Central memory CD8-positive, alpha-beta T cell (primary cell): ENCODE results near the gene FGGY.
"Not testable (repeated sequence)": the region's sequence is repeated elsewhere in the genome, so short reads cannot be mapped to it uniquely, and the experiment has no call there.

Source experiments
- ATAC-seq: fragments of 150-1000 bp; cut with Tn5 transposase; replicated peaks from 2 replicates; pipeline ENCODE4 v1.10.0; 2022; ENCODE audit warnings: mild to moderate bottlenecking, moderate FRiP score, moderate number of reproducible peaks; ENCODE audit not compliant: poor library complexity, severe bottlenecking; ENCODE audit errors: extremely low read depth
- DNase-seq, 2 donors: peaks; one replicate each; pipeline ENCODE4 v3.0.0; 2021; ENCODE audit warnings: low spot score in 2 of 2
- H3K27ac Mint-ChIP-seq: one replicate; pipeline ENCODE4 v1.8.0; 2022; ENCODE audit warnings: low read depth, mild to moderate bottlenecking, moderate library complexity, mixed read lengths
- H3K27me3 Mint-ChIP-seq: one replicate; pipeline ENCODE4 v1.8.0; 2022; ENCODE audit warnings: mixed read lengths
- H3K36me3 Mint-ChIP-seq: one replicate; pipeline ENCODE4 v1.8.0; 2022; ENCODE audit warnings: mild to moderate bottlenecking, moderate library complexity, mixed read lengths; ENCODE audit not compliant: insufficient read depth
- H3K4me1 Mint-ChIP-seq: one replicate; pipeline ENCODE4 v1.8.0; 2022; ENCODE audit warnings: mixed read lengths
- H3K4me3 Mint-ChIP-seq: one replicate; pipeline ENCODE4 v1.8.0; 2022; ENCODE audit warnings: mild to moderate bottlenecking, moderate library complexity, mixed read lengths
- H3K9me3 Mint-ChIP-seq: one replicate; pipeline ENCODE4 v1.8.0; 2022; ENCODE audit warnings: mixed read lengths

Gene FGGY

DNA sequence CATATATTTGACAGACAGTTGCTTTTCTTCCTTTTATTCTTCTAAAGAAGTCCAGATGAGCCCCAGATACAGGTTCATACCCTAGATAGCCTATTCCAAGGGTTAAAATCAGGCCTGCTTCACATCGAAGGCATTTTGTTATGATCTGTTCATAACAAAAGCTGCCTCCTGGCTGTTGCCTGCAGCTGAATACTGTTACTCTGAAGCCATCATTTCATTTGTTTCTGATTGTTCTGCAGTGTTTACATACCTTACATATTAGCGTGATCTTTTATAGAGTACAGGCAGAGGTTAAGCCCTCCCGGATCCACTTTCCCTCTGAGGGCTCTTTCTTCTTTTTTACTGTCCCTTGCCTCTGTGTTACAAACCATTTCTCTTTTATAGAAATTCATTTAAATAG is 298.9 kb downstream of the FGGY start:
- Mint-ChIP-seq H3K27me3 (no peaks in the 10 kb centered on the region), H3K9me3 (no peaks in the 10 kb centered on the region), H3K4me3 (no peak overlapping the region), H3K36me3 (no peaks in the 10 kb centered on the region), H3K27ac (no peak overlapping the region), H3K4me1 (no peaks in the 10 kb centered on the region)
- ATAC-seq: no peak
- DNase-seq: no peak

- no peaks in the 10 kb centered on the region for H3K36me3 Mint-ChIP-seq
- no peak overlapping the region for H3K4me3 Mint-ChIP-seq
- no peaks in the 10 kb centered on the region for H3K27me3 Mint-ChIP-seq
- no peak for ATAC-seq
- no peaks in the 10 kb centered on the region for H3K4me1 Mint-ChIP-seq
- no peaks in the 10 kb centered on the region for H3K9me3 Mint-ChIP-seq
- no peak for DNase-seq
- H3K27ac Mint-ChIP-seq: no peak overlapping the region
These were observed 299.5 kb downstream of the FGGY start for GRCh38 chr1:59596432-59596831.

DNA sequence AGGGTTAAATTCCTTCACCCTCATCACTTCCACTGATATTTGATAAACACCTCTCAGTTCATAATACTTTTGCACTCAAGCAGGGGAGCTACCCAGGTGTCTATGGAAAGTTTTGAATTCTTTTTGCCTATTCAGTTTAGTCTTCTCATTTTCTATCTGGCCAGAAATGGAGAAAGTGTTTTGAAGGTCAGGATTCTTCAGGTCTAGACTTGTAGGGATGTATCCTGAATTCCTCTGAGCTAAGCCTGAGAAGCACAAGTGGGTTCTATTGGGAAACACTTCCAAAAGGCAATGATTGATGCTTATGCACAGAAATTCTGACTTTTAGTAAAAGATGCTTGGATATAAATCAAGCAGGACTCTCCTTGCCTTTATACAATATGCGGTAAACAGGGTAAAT is 300.1 kb downstream of the FGGY start:
- no peaks in the 10 kb centered on the region for H3K4me1 Mint-ChIP-seq
- DNase-seq (no peak), ATAC-seq (no peak)
- H3K27ac Mint-ChIP-seq: no peak overlapping the region
- H3K4me3 Mint-ChIP-seq: no peak overlapping the region
- no peaks in the 10 kb centered on the region for H3K9me3 Mint-ChIP-seq
- no peaks in the 10 kb centered on the region for H3K36me3 Mint-ChIP-seq
- H3K27me3 Mint-ChIP-seq: no peaks in the 10 kb centered on the region

DNA sequence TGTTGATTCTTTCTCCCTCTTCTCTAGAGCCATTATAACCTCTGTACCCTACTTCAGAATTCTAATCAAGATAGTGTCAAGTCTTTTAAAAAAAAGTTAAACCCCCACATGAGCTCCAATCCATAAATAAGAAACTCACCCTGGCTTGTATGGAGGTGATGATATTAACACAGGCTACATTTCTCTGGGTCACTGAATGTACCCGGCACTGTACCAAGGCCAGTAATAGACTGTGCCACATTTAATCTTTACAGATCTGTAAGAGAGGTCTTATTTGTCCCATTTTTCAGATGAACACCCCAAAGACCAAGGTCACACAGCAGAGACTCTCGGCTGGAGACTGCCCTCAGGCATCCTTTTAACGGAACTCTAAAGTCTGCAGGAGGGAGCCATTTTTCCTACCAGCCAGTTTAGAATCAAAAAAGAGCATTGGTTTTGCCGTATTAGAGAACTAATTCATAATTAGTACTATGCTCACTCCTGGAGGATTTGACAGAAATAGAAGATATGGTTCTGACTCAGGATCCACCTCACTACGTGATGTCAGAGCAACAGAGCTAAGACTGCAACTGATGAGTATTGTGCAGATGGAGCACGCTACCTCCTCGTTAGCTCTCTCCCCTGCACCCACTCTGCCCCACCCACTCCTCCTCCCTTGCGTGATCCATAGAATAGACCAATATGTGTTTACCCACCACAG is 300.7 kb downstream of the FGGY start:
- H3K4me1 Mint-ChIP-seq: no peaks in the 10 kb centered on the region
- DNase-seq (no peak), ATAC-seq (no peak)
- H3K9me3 Mint-ChIP-seq: no peaks in the 10 kb centered on the region
- no peak overlapping the region for H3K27ac Mint-ChIP-seq
- no peak overlapping the region for H3K4me3 Mint-ChIP-seq
- H3K27me3 Mint-ChIP-seq: no peaks in the 10 kb centered on the region
- H3K36me3 Mint-ChIP-seq: no peaks in the 10 kb centered on the region

- H3K4me3 Mint-ChIP-seq: no peak overlapping the region
- no peaks in the 10 kb centered on the region for H3K36me3 Mint-ChIP-seq
- H3K9me3 Mint-ChIP-seq: no peaks in the 10 kb centered on the region
- no peaks in the 10 kb centered on the region for H3K4me1 Mint-ChIP-seq
- H3K27me3 Mint-ChIP-seq: no peaks in the 10 kb centered on the region
- H3K27ac Mint-ChIP-seq: no peak overlapping the region
- ATAC-seq (no peak), DNase-seq (no peak)
These were observed 301.2 kb downstream of the FGGY start for GRCh38 chr1:59598120-59598440.

DNA sequence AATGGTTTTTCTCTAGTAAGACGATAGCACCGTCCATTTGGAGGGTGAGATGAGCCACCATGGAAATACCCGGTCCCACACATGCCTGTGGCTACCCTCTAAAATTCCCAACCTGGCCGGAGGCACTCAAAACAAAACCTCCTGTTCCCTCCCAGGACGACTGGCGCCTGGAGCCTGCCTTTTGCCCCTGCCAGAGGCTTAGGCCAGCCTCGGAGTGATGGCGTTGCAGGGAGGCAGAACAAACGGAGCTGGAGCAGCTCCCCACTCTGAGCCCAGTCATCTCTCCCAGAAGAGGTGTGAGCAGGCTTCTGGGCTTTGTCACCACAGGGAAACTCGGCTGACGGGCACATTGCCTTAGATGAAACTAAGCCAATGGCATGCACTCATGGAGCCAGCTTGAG is 304.1 kb downstream of the FGGY start:
- Mint-ChIP-seq H3K9me3 (no peaks in the 10 kb centered on the region), H3K4me3 (no peak overlapping the region), H3K4me1 (no peaks in the 10 kb centered on the region)

GRCh38 chr1:59601811-59602210 is 304.9 kb downstream of the FGGY start:
- no peak for DNase-seq
- Mint-ChIP-seq H3K27me3 (no peaks in the 10 kb centered on the region), H3K9me3 (no peaks in the 10 kb centered on the region), H3K36me3 (no peaks in the 10 kb centered on the region), H3K27ac (no peak overlapping the region), H3K4me1 (no peaks in the 10 kb centered on the region), H3K4me3 (no peak overlapping the region)
- no peak for ATAC-seq

More for the DNA sequence above, 304.1 kb downstream of the FGGY start:
- no peaks in the 10 kb centered on the region for H3K27me3 Mint-ChIP-seq
- ATAC-seq: no peak
- no peaks in the 10 kb centered on the region for H3K36me3 Mint-ChIP-seq
- DNase-seq: no peak
- H3K27ac Mint-ChIP-seq: no peak overlapping the region

GRCh38 chr1:59604191-59604590 is 307.3 kb downstream of the FGGY start:
- no peaks in the 10 kb centered on the region for H3K9me3 Mint-ChIP-seq
- peaks cover 1% of the 10 kb centered on the region for H3K36me3 Mint-ChIP-seq
- H3K27me3 Mint-ChIP-seq: no peaks in the 10 kb centered on the region
- no peak overlapping the region for H3K27ac Mint-ChIP-seq
- ATAC-seq: no peak
- DNase-seq: no peak
- no peaks in the 10 kb centered on the region for H3K4me1 Mint-ChIP-seq
- H3K4me3 Mint-ChIP-seq: no peak overlapping the region

DNA sequence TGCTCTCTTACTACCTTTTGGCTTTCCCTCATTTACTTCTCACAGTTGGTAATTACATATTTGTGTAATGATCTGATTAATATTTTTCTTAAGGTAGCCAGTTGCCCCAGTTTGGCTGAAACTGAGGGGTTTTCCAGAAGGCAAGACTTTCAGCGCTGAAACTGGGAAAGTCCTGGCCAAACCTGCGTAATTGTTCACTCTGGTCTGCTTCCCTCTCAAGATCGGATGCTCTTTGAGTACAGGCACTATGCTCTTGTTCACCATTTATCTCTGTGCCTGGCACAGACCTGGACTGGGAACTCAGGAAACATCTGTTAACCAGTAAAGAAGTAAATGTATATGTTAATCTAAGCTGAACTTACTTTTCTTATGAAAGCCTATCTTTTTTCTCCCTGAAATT is 308.3 kb downstream of the FGGY start:
- H3K4me3 Mint-ChIP-seq: no peak overlapping the region
- H3K27me3 Mint-ChIP-seq: no peaks in the 10 kb centered on the region
- DNase-seq (no peak), ATAC-seq (no peak)
- H3K4me1 Mint-ChIP-seq: no peaks in the 10 kb centered on the region
- H3K36me3 Mint-ChIP-seq: peaks cover 1% of the 10 kb centered on the region
- no peak overlapping the region for H3K27ac Mint-ChIP-seq
- H3K9me3 Mint-ChIP-seq: no peaks in the 10 kb centered on the region

GRCh38 chr1:59605761-59606160 is 308.9 kb downstream of the FGGY start:
- no peak for ATAC-seq
- Mint-ChIP-seq H3K4me3 (no peak overlapping the region), H3K27me3 (no peaks in the 10 kb centered on the region), H3K36me3 (peaks cover 1% of the 10 kb centered on the region), H3K27ac (no peak overlapping the region), H3K9me3 (no peaks in the 10 kb centered on the region), H3K4me1 (no peaks in the 10 kb centered on the region)
- no peak for DNase-seq

- Mint-ChIP-seq H3K27me3 (no peaks in the 10 kb centered on the region), H3K9me3 (no peaks in the 10 kb centered on the region), H3K4me1 (no peaks in the 10 kb centered on the region), H3K27ac (no peak overlapping the region), H3K4me3 (no peak overlapping the region), H3K36me3 (peaks cover 1% of the 10 kb centered on the region)
- DNase-seq (no peak), ATAC-seq (no peak)
These were observed 312.4 kb downstream of the FGGY start for GRCh38 chr1:59609245-59609644.

GRCh38 chr1:59610499-59610898 is 313.6 kb downstream of the FGGY start:
- not testable (repeated sequence) for DNase-seq, H3K27me3 Mint-ChIP-seq, H3K4me3 Mint-ChIP-seq

GRCh38 chr1:59617434-59617833 is 320.5 kb downstream of the FGGY start:
- Mint-ChIP-seq H3K4me3 (no peak overlapping the region), H3K9me3 (no peaks in the 10 kb centered on the region), H3K4me1 (no peaks in the 10 kb centered on the region), H3K27ac (no peak overlapping the region), H3K27me3 (no peaks in the 10 kb centered on the region), H3K36me3 (no peaks in the 10 kb centered on the region)
- no peak for ATAC-seq
- DNase-seq: no peak

More at GRCh38 chr1:59610499-59610898, 313.6 kb downstream of the FGGY start:
- H3K4me1 Mint-ChIP-seq, H3K36me3 Mint-ChIP-seq, H3K27ac Mint-ChIP-seq, H3K9me3 Mint-ChIP-seq, ATAC-seq: not testable (repeated sequence)

DNA sequence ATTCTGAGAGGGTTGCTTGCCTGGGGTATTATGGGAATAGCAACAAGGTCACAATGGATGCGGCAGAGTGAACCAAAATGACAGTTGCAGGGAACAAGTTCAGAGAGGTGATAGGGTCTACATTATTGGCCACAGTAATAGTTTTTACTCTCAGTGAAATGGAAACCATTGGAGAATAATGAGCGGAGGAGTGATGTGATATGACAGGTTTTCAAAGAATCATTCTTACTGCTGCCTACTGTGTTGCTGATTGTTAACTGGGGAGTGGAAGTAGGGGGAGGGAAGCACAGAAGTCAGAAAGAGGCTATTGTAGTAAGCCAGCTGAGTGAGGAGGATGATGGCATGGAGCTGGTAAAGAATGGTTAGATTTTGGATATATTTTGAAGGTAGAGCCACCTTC is 322.7 kb downstream of the FGGY start:
- DNase-seq (no peak), ATAC-seq (no peak)
- H3K27ac Mint-ChIP-seq: no peak overlapping the region
- no peaks in the 10 kb centered on the region for H3K9me3 Mint-ChIP-seq
- H3K4me1 Mint-ChIP-seq: no peaks in the 10 kb centered on the region
- H3K36me3 Mint-ChIP-seq: peaks cover 2% of the 10 kb centered on the region
- H3K27me3 Mint-ChIP-seq: no peaks in the 10 kb centered on the region
- H3K4me3 Mint-ChIP-seq: no peak overlapping the region
